Endometrial microvascular endothelial cells (primary cell): ENCODE measurements around the gene HECTD1. TPM values are rescaled to one million over a fixed set of nuclear protein-coding genes. Genes with fewer than 3 reads are reported as not detected.
"Not testable (repeated sequence)": the region's sequence is repeated elsewhere in the genome, so short reads cannot be mapped to it uniquely, and the experiment has no call there.

Experiments used
- in situ Hi-C: cut with HindIII; loops from 2 replicates; pipeline ENCODE4 v1.10.0; 2017; ENCODE audit warnings: low sequenced_read_pairs, low pct_unique_long_range_greater_than_20kb; ENCODE audit errors: inconsistent ontology term
- total RNA-seq: library from RNA; depleted of rRNA; stranded (reverse); fragments of >200 nt; gene quantifications from one replicate; pipeline ENCODE4 v1.2.3, GENCODE V29; 2015; ENCODE audit errors: inconsistent ontology term

The HECTD1 gene
- total RNA-seq, result 119 TPM

DNA sequence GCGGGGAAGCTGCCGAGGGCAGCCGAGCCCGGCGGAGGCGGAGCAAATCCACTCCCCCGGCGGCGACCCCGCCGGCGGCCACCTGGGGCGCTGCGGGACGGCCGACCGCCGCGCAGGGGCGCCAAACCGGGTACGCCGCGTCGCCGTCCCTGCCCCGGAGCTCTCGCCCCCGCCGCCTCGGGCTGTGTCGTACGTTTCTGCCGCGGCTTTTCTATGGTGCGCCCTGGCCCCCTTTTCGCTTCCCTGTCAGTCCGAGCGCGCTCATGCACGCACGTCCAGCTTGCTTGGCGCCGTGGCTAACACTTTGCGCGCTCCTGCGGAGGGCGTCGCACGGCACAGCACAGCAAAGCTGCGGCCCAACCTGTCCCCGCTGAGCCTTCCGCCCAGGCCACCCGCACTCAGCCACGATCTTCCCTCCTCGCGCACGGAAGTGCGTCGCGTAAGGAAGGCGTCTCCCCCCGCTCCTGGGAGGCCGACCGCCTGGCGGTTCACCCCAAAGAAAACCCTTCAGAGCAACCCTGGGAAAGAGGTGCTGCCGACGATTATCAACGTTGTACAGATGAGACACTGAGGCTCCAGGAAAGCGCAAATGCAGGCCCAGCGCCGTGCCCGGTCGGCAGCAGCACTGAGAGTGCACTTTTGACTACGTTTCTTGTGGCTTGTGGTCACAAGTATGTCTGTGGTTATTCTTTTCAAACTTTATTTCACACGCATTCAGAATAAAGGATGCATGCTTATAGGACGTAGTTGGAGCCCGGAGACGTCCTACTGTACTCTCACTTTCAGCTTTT, at the start of gene HECTD1:
HECTD1 (minus strand) TSS at position 39 of the 791 bp plus-strand sequence. CDS start 1,857 bp downstream, outside the sequence.
- in situ Hi-C loops, result no loop called here

DNA sequence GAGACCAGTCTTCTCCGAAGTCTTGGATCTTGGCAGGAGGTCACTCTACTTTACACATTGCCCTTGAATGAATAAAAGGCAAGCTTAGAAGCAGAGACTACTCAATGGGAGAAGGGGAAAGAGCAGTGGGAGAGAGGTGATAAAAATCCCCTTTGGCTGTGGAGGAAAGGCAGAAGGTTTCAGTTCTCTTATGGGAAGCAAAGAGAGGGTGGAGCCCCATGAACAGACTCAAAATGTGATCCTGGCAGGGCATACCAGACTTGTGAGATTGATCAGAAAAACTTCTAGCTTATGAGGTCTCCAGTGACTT, 49.6 kb upstream of the HECTD1 start:
- in situ Hi-C loops, result no loop called here

DNA sequence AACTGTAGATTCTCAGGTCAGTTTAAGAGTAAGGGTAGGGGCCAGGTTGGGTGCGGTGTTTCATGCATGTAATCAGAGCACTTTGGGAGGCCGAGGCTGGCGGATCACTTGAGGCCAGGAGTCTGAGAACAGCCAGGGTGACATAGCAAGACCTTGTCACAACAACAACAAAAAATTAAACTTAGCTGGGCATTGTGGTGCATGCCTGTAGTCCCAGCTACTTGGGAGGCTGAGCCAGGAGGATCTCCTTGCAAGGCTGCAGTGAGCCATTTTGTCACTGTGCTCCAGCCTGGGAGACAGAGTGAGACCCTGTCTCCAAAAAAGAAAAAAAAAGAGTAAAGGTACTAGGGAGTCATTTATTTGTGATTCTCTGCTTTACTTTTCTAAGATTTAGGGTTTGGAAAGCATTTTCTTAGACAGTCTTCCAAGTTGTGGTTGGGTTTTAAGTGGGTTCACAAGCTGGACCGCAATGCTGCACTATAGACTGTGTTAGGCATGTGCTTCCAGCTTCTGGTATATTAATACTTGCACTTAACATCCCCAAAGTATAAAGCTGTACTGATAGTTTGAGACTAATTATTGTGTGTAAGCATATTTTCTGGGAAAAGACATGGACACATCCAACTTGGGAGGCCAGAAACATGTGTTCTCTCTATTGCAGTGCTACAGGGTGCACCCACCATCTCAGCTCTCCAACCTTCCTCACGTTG, 49.1 kb upstream of the HECTD1 start:
- in situ Hi-C loops, result no loop called here

DNA sequence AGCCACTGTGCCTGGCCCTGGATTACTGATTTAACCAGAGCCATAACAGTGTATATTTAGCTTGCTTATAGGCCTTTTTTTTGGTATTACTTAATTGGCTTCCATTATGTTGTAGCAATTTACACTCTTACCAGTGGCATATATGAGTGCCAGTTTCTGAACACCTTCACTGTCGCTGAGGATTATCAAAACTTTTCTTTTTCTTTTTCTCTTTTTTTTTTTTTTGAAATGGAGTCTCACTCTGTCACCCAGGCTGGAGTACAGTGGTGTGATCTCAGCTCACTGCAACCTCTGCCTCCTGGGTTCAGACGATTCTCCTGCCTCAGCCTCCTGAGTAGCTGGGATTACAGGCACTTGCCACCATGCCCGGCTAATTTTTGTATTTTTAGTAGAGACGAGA, 48.3 kb upstream of the HECTD1 start:
- in situ Hi-C loops, result not testable (repeated sequence)

DNA sequence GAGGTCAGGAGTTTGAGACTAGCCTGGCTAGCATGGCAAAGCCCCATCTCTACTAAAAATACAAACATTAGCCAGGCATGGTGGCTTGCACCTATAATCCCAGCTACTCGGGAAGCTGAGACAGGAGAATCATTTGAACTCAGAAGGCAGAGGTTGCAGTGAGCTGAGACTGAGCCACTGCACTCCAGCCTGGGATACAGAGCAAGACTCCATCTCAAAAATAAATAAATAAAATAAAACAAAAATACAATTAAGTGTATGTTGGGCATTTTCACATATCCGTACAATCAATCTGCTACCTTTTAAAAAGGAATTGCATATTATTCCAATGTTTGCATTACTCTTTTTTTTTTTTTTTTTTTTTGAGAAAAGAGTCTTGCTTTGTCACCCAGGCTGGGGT, 47.7 kb upstream of the HECTD1 start:
- in situ Hi-C loops, result no loop called here

DNA sequence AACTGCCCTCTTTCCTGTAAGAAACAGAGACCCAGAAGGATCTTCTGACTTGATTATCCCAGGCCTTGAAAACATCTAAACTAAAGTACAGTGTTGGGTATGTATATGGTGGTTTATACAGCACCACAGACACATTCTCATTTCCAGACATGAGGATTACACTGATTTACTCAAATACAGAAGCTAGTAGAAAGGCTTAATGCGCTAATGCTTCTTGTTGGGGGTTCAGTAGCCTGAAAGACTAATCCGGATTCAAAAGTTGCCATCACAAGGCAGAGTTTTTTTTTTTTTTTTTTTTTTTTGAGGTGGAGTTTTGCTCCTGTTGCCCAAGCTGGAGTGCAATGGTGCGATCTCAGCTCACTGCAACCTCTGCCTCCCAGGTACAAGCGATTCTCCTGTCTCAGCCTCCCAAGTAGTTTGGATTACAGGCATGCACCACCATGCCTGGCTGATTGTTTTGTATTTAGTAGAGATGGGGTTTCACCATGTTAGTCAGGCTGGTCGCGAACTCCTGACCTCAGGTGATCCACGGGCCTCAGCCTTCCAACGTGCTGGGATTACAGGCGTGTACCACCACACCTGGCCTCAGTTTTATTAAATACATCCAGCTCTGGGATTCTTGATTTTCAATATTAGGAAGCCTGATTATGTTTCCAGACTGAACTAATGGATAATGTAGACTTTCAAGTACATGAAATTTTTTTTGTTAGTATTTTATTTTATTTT, 46.3 kb upstream of the HECTD1 start:
- in situ Hi-C loops, result no loop called here

DNA sequence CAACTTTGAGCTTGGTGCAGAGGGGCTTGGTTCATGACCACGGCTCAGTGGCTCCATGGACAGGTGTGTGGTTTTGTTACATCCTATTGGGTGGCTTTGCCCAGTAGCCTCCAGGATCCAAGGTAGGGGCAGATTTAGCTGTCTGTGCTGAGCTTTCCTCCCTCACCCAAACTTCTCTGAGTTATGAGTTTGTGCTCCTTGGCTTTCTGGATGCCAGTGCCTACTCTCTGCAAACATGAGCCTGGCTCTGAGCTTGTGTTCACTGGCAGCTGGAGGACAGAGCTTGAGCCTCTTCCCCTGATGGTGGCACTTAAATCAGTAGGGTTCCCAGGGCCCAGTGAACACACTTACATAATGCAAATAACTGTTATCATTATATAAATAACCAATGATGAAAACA, 45.3 kb upstream of the HECTD1 start:
- in situ Hi-C loops, result no loop called here

DNA sequence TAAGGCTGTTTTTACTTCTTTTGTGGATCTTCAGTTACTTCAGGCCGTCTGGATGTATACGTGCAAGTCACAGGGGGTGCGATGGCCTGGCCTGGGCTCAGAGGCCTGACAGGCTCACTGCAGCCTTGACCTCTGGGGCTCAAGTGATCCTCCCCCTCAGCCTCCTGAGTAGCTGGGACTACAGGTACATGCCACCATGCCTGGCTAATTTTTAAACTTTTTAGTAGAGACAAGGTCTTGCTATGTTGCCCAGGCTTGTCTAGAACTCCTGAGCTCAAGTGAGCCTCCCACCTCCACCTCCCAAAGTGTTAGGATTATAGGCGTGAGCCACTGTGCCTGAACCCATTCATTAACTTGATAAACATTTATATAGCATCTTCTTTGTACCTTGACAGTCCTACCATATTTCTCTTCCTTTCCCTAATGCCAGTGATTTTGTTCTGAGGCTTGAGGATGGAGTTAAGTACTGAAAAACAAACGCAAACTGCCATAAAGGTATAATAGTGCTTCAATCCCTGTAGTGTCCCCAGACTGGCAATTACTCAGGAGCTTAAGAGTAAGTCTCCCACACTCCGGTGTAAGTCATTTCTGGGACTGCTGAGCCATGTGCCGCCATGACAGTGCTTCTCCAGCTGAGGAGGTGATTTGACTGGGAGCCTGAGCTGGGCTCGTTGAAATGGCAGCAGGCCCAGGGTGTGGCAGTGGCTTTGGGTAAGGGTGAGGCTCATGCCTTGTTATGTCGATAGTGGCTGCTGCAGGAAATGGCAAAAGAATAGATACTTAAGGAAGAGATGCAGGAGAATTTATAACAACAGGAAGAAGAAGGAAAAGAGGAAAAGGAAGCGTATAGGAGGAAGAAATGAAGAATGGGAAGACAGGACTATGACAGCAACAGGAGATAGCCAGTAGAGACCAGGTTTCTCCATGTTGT, 43.7 kb upstream of the HECTD1 start:
- in situ Hi-C loops, result no loop called here

DNA sequence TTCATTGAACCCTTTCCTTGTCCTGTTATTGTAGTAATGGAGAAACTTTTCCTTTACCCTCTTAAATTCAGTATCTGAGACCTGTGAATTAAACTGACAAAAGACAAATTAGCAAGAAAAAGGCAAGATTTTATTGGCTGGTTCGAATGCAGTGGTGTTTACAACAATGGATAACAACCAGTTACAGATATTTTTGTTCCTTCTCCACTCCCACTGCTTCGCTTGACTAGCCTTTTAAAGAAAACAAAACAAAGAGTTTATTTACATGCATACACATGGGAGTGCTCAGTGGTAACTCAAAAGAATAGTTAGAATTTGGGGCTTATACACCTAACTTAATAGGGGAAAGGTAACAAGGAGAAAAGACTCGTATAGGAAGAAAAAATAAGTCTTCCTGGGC, 37.0 kb upstream of the HECTD1 start:
- in situ Hi-C loops, result no loop called here

DNA sequence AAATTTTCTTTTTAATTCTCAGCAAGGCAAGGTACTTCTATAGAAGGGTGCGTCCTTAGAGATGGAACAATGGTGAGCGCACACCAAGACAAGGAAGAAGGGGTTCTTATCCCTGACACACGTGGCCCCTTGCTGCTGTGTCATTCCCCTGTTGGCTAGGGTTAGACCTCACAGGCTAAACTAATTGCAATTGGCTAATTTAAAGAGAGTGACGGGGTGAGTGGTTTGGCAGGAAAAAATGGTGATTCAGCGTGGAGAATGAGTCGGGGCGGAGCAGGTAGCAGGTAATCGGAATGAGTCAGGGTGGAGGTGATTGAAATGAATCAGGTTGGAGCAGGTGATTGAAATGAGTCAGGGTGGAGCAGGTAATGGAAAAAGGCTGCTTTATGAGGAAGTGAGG, 36.3 kb upstream of the HECTD1 start:
- in situ Hi-C loops, result no loop called here

DNA sequence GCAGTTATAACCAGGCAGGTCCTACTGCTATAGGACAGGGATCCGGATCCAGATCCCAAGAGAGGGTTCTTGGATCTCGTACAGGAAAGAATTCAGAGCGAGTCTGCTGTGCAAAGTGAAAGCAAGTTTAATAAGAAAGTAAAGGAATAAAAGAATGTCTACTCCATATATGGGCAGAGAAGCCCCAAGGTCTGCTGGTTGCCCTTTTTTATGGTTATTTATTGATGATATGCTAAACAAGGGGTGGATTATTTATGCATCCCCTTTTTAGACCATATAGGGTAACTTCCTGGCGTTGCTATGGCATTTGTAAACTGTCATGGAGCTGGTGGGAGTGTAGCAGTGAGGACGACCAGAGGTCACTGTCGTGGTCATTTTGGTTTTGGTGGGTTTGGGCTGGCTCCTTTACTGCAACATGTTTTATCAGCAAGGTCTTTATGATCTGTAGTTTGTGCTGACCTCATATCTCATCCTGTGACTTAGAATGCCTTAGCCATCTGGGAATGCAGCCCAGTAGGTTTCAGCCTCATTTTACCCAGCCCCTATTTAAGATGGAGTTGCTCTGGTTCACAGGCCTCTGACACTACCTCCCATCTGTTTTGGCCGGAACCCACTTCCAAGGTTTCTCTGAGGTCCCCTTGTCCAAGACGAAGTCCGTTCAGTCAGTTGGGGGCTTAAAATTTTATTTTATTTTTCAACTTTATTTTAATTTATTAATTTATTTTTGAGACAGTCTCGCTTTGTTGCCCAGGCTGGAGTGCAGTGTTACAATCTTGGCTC, 34.8 kb upstream of the HECTD1 start:
- in situ Hi-C loops, result not testable (repeated sequence)

DNA sequence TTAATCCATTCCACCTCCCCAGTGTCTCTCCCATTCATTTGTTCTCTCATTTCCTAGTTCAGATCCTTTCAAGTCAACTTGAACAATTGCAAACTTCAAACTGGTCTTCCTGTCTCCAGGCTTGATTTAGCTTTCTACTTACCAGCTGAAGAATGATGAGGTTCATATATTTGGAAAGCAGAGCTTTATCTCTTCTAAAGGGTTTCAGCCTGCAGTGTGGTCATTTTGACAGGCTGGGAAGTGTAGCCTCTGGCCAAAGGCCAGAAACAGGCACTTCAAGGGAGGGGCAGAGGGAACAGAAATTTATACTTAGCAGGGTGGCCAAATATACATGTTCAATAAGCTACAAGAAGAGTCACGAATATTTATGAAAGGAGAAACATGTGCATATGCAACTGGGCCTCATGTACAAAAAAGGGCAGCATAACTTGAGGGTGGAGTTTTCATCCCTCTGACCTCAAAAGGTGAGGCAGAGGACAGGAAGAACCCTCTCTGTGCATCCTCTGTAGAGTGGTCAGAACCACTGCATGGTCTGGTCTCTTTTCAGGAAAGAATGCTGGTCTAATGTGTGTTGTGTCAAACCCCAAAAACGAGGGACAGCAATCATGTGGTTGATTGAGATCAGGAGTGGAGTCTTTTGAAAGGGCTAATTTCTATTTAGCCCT, 34.0 kb upstream of the HECTD1 start:
- in situ Hi-C loops, result no loop called here

DNA sequence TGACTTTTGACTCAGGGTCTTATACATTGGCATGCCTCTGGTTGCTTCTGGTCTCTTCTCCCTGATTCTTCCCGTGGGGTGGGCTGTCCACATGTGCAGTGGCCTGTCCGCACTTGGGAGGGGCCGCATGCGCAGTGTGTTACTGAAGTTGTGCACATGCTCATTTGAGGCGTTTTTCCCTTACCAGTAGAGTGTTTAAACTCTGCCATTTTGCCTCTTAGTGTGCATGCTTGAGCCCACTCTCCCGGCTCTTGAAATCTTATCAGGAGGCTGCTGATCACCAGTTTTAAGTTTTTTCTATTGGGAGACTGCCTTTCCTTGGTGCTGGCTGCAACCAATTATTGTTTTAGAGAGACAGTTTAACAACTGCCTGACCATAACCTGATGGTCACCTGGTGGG, 32.1 kb upstream of the HECTD1 start:
- in situ Hi-C loops, result no loop called here

DNA sequence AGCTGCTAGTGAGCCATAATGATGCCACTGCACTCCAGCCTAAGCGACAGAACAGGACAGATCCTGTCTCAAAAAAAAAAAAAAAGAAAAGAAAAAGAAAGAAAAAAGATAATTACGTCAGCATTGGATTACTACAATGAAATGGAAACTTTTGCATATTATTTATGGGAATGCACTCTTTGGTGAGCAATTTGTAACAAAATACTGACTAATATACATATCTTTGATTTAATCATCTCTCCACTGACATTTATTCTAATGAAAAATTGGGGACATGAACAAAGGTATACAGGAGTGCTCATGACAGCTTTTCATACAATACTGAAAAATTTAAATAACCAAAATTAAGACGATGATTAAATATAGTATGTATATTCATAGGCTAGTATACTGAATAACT, 27.9 kb upstream of the HECTD1 start:
- in situ Hi-C loops, result no loop called here

DNA sequence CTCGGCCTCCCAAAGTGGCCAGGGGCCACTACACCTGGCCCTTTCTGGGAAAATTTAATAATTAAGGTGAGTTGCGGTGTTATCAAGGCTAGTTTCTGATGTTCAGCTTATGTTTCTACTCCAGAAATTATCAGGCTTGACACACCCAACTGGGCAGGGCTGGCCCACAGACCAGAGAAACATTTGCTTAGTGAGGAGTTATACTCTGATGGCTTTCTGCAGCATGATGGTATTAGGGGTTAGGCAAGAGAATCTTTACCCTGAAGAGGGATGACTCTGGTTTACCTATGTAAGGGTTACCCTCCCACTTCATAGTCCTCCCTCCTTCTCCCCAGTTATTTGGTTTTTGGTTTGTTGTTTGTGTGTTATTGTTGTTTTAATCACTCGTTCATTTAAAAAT, 24.5 kb upstream of the HECTD1 start:
- in situ Hi-C loops, result no loop called here

DNA sequence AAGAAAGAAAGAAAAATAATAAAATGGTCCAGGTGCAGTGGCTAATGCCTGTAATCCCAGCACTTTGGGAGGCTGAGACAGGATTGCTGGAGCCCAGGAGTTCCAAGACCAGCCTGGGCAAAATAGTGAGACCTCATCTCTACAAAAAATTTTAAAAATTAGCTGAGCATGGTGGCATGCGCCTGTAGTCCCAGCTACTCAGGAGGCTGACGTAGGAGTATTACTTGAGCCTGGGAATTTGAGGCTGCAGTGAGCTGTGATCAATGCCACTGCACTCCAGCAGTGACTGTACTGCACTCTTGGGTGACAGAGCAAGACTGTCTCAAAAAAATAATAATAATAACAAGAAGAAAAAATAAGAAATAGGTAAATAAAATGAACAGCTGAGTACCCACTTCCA, 23.7 kb upstream of the HECTD1 start:
- in situ Hi-C loops, result not testable (repeated sequence)

DNA sequence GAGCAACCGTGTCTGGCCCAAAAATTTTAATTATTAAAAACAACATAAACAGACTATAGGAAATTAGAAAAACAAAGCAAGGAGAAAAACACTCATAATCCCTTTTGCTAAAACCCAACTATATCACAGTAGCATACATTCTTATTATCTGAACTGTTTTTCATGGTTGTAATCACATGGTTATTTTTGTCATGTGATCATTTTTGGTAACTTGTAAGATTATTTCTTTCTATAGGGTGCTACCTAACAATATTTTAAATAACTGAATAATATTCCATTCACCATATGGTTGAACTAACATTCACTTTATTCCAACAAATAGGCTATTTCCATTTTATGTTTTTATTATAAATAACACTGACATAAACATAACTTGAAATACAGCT, 23.0 kb upstream of the HECTD1 start:
- in situ Hi-C loops, result no loop called here
